Mesenteric fat pad (tissue), 1 donor: ENCODE measurements around the gene BNIP3. TPM values are rescaled to one million over a fixed set of nuclear protein-coding genes. Genes with fewer than 3 reads are reported as not detected.
"Not testable (repeated sequence)": the region's sequence is repeated elsewhere in the genome, so short reads cannot be mapped to it uniquely, and the experiment has no call there.

Experiments used
- DNase-seq: peaks from one replicate; pipeline ENCODE4 v3.0.0-alpha.2; 2020; ENCODE audit warnings: low spot score
- total RNA-seq: library from RNA; stranded (reverse); fragmentation: NEBNext Ultra II Directional; extraction: Animal tissue kit (Norgen Biotek cat#: 25700); gene quantifications from one replicate; pipeline ENCODE4 v1.2.1, GENCODE V29; 2021
- donor health status: DM: yes; HTN: yes; CAD: no.

Gene BNIP3
- total RNA-seq, 1 donor from 2014 or later, result 63.1 TPM

DNA sequence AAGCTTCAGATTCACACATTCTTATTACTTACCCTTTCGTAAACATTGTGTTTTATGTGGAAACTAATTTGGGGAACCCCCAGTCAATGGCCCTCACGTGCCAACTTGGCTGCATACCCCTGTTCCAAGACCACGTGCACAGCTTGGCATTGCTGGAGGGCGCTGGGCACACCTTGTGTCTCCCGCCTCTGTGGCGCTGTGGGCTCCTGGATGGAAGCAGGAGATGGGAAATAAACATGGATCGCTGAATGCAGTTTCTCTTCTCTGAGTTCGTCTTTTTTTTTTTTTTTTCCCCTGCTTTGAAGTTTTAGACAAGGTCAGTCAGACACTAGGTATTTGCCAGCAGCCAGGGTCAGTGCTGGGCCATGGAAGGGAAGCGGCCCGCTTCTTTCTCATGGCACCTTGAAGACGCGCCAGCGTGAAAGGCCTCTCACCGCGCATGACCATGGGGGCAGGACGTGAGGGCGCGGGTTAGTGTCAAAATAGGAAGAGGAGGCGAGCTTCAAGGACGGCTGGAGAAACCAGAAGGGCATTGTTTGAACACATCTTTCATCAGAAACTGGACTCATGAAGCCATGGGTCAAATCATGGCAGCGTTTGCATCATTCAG, 27.3 kb downstream of the BNIP3 start:
- DNase-seq, result no peak

DNA sequence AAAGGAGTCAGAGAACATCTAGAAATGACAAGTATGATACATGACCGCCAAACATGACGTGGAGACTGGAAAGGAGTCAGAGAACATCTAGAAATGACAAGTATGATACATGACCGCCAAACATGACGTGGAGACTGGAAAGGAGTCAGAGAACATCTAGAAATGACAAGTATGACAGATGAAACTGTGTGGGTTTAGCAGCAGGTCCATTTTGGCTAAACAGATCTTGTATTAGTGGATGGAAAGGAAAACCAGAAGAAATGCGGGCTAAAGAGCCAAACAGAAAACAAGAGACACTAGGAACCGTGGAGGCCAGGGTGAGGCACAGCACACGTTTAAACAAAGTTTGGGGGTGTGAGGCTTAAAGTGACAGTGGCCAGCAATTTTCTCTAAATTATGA, 31.8 kb downstream of the BNIP3 start:
- DNase-seq, result not testable (repeated sequence)

DNA sequence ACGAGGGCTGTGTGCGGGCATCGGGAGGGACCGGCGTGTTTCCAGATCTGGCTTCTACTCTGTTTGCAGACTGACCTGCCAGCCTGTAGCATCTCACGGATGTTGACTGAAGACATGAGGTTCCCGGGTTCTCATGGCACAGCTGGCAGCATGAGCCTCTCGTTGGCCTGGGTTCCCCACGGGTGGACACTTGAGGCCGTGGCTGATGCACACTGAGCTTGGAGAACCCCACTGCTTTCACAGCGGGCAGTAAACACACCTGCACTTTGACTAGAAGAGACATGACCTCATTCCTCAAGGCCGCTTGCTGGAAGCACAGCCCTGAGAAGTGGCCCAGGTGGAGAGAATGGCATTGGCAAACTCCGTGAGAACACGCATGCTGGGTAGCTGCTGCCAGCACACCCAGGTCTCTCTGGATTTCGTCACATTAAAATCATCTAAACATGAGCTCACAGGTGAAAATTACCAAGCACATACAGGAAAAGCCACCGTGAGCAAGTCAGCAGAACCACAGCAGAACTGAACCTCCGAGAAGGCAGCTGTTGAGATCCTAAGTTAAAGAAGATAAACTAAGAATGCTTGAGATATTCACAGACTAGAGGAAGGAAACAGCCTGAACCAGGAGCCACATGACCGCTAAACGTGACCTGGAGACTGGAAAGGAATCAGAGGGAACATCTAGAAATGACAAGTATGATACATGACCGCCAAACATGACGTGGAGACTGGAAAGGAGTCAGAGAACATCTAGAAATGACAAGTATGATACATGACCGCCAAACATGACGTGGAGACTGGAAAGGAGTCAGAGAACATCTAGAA, 32.5 kb downstream of the BNIP3 start:
- DNase-seq, result peak; percentile 60

DNA sequence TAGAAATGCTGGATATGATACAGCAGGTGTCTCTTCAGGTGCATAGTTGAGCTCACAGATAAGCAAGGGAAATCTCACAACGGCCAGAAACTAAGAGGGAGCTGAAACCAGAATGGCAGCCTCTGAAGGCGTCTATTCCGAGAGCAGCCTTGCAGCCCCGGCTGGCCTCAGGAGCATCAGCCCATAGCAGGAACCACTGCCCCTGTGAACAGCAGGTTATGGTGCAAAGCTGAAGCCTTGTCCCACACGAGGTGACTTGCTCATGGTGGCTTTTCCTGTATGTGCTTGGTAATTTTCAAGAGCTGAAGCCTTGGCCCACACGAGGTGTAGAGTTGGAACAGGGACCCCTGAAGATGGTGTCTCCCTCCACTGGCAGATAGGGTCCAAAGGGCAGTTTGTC, 33.2 kb downstream of the BNIP3 start:
- DNase-seq, result peak; percentile 49

DNA sequence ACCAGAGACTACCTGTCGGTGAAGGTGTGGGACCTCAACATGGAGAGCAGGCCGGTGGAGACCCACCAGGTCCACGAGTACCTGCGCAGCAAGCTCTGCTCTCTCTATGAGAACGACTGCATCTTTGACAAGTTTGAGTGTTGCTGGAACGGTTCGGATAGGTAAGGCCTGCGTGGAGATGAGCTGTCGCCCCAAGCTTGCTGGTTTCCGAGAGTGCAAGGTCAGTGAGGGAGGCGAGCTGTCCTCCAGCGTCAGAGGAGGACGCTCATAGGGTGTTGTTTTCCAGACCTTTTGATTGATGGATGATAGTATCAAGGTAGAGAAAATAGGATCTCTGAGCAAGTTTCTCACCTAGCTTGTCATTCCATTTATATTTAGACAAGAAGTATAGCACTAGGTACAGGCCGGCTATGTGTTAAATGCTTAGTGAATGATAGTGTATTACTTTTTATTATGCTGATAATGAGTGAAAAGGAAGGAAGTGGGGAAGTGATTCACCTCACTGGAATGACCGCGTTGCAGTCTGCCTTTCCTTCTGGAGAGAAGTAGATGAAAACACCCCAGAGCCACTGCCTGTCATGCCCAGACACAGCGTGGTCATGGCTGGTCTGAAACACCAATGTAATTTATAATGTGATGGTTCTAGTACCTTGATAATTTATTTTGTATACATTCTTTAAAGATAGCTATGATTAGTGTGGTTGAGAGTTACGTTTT, 33.9 kb downstream of the BNIP3 start:
- peak; percentile 82 for DNase-seq

DNA sequence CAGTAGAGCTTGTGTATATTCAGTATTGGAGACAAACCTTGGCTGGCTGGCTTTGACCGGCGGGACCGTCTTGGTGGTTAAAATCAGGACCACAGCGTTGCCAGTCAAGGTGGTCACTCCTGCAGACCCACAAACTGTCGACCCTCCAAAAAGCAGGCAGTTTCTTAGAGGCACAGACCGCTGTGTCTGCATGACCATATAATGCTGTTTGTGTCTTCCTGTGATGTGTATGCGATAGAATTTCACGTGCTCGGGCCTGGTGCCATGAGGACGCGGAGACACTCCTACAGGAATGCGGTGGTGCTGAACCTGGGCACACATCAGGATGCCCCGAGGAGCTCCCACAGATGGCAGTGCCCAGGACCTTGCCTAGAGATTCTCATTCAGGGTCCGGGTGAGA, 34.8 kb downstream of the BNIP3 start:
- DNase-seq, result peak; percentile 69

DNA sequence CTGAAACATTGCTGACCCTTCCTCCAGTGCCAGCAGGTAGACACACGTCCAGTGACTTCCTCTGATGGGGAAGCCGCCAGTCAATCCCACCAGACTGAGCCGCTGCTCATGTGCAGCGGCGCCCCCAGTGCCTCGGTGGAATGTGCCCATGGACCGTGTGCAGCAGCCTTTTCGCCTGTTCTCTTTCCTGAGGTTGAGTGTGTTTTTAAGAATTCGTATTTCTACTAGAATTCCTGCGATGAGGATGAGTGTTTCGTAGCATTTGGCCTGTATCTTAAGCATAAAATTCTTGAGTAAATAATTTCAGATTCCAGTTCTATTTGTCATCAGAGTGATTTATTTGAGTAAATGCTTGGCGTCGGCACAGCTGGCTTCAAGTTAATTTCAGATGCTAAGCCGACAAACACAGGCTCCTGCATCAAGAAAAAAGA, 35.4 kb downstream of the BNIP3 start:
- peak; percentile 28 for DNase-seq

DNA sequence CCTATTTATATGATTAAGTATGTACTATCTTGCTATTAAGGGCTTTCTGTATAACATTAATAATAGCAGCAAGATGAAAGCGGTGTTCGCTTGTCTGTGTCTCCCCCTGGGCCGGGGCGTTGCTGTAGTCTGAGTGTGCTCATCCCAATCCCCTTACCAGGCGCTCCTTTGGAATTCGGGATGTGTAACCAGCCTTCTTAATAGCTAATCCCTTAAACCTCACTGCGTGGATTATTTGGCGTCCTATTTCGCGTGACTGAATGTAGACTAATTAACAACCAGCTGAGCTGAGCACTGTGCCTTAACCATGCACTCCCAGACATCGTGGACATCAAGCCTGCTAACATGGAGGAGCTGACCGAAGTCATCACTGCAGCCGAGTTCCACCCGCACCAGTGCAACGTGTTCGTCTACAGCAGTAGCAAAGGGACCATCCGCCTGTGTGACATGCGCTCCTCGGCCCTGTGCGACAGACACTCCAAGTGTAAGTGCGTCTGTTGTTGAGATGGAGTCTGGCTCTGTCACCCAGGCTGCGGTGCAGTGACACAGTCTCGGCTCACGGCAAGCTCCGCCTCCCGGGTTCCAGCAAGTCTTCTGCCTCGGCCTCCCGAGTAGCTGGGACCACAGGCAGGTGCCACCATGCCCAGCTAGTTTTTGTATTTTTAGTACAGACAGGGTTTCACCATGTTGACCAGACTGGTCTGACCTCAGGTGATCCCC, 36.6 kb downstream of the BNIP3 start:
- DNase-seq, result peak; percentile 87

DNA sequence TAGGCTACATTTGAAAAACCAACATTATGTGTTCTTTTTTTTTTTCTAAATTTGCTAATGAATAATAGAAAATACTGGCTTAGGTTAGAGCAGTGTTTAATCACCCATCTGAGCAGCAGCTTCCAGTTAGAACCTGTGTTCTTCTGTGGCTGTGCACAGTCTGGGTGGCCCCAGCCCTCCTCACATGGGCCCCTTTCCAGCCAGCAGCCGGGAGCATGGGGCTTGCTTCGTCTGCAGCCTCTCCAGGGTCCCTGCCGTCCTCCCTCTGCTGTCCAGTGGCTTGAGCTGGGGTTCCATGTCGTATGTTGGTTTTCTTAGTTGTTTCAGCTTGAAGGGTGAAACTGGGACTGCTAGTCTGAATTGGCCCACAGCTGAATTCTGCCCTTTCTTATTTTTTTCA, 37.3 kb downstream of the BNIP3 start:
- peak; percentile 14 for DNase-seq

DNA sequence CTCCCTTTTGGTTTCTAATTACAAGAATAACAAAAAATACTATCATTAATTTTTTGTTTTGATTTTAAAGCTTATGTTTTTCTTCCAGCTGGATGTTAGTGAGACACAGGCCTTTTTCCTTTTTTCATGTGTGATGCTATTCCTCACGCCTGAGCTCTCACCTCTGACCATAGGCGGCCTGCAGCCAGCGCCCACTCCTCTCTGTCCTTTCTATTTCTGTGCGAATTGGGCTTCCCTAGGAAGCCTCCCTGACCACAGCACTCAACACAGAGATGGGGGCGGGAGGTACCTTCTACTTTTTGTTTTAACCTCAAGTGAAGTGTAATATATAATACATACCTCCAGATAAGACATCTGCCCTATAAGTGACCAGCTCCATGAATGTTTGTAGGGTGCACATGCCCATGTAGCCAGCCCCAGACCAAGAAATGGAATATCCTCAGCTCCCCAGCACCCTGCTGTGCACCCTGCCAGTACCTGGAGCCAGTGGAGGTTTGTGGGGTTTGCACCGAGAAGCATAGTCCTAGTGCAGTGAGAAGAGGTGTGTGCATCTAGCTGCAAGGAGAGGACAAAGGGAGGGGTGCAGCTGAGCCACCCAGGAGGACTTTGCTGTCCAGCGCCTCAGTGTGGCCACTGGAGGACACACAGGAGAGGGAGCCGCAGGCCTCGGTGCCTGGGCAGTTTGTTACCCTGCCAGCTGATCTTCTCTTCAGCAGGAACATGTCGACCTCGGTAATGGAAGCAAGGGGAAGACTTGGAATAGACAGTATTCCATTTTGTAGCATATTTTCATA, 38.5 kb downstream of the BNIP3 start:
- DNase-seq, result peak; percentile 64

DNA sequence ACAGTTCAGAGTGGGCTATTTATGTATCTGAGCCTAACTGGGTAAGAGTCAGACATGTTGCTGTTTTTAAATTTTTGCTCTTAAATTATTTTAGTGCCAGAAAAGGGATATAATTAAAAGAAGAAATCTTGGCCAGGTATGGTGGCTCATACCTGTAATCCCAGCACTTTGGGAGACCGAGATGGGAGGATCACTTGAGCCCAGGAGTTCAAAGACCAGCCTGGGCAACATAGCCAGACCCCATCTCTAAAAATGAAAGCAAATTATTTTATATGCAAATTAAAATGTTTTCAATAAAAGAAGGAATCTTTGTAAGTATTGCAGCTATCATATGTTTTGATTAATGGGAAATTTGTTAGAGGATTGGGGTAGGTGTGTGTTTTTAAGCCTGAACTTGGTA, 39.3 kb downstream of the BNIP3 start:
- DNase-seq, result no peak

DNA sequence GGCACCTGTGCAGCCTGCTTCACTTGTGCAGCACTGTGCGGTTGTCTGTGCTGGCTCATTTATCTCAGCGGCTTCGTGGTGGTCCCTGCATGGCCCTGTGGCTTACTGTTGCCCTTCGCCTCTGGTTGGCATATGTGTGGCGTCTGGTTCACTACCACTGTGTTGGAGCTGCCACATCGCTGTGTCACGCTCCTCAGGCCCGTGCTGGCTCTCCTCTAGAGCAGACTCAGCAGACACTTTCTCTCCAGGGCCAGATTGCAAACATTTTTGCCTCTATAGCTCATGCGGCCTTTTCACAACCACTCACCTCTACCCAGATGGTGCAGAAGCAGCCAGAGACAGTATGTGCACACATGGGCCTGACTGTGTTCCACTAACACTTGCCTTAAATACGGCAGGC, 43.0 kb downstream of the BNIP3 start:
- DNase-seq, result no peak

DNA sequence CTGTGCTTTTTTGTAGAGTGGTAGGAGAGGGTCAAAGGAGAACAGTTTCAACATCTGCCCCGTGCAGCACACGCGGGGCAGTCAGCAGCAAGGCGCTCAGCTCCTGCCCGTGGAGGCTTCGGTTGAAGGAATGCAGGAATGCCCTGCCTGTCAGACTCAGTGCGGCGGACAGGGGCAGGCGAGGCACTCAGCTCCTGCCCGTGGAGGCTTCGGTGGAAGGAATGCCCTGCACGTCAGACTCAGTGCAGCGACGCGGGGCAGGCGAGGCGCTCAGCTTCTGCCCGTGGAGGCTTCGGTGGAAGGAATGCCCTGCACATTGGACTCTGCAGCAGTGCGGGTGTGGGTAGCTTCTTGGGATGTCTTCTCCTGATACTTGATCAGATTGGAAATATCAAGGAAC, 43.9 kb downstream of the BNIP3 start:
- DNase-seq, result no peak

DNA sequence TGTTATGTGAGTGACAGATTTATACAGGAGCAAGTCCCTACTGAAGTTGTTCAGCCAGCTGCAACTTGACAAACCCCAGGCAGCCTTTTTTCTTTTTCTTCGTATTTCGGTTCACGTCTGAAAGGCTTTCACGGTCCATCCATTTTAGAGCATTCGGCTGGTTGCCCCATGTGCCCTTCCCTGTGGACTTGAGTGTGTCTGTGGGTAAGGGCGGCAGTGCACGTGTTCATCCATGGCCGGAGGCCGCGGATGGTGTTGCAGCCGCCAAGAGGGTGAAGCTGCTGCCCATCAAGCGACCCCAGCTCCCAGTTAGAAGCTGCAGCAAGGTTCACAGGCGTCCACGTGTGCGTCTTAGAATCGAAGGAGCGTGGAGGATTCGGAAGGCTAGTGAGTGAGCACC, 45.0 kb downstream of the BNIP3 start:
- DNase-seq, result no peak

DNA sequence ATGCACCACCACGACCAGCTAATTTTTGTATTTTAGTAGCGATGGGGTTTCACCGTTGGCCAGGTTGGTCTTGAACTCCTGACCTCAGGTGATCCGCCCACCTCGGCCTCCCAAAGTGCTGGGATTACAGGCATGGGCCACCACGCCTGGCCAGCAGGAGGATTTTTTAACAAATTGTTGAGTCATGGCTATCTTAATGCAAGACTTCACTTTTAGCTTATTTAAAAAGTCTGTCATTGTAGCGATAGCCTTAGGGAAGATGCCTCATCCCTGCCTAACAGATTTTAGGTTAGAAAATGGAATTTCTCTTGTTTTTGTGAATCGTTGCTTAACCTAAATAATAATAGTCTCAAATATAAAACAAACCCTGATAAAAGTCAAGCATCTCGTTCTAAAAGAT, 45.4 kb downstream of the BNIP3 start:
- no peak for DNase-seq

DNA sequence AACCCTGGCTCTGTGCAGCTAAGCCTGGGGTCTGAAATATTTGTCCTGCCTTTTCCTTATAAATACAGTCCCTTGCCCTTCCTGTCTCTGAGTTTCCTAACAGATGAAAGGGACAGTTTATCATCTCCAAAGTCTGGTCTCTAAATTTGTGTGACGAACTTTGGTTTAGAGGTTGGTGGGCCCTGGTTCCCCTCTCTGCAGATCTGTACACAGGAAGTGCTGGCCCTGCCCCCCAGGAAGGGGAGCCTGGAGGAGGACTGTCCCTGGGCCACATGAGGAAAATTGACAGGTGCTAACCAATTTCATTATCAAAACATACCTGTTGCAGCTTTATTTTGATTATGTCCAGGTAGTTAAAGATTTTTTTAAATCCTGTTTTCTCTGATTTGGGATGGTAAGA, 46.5 kb downstream of the BNIP3 start:
- DNase-seq, result no peak

DNA sequence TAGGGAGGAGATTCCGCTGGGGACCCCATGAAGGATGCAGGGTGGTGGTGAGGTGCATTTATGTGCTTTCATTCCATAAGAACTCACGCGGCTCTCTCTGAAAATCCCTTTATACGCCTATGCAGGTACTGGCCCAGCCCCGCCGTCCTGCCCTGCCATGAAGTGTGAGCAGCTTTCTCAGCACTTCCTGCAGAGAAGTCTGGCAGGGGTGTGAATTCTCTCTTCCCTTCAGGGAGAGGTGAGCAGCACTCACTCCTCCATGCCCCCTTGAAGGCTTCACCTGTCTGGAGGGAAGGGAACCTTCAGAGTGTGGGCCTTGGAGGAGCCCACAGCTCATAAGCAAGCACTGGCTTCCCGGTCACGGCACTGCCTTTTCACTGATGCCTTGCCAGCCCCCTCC, 47.0 kb downstream of the BNIP3 start:
- peak; percentile 69 for DNase-seq

DNA sequence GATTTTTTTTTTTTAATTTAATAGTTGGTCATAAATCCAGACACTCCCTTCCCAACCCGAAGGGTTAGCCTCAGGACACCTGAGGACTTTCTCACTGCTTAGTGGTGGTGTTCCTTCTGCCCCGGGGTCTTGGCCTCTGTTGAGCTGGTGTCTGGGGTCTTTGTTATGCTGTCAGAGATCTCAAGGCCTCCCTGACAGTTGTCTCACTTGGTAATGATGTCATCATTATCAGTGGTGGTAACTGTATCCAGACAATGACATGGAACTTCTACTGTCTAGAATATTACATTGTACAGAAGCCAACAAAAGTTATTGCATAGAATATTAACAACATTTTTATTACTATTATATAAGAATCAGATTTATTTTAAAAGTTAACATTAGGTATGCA, 48.0 kb downstream of the BNIP3 start:
- DNase-seq, result no peak

DNA sequence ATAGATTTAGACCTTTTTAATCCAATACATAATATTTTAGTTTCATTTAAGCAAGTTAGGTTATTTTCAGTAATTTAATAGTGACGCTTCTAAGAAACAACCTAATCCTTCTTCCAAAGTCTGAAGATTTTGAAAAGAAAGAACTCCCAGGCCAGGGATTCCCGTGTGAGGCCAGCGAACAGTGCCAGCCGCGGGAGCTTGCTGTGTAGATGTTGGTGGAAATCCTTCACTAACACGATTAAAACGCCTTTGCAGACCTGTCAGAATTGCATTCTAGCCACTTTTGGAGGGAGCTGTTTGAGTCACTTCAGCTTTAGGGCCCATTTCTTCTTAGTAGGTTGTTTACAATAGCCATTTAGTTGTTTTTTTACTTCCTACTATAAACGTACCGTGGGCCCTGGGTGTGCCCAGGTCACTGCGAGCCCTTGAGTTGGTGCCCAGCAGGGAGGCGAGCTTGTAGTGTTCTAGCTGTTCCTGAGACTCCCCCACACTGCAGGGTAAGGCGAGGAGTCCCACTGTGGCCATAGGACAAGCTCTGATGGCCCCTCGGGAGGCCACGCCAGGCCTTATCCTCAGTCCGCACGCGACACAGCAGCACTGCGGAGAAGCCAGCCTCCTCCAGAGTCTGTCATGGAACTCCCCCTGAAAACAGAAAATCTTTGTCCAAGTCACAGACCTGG, 48.6 kb downstream of the BNIP3 start:
- no peak for DNase-seq

DNA sequence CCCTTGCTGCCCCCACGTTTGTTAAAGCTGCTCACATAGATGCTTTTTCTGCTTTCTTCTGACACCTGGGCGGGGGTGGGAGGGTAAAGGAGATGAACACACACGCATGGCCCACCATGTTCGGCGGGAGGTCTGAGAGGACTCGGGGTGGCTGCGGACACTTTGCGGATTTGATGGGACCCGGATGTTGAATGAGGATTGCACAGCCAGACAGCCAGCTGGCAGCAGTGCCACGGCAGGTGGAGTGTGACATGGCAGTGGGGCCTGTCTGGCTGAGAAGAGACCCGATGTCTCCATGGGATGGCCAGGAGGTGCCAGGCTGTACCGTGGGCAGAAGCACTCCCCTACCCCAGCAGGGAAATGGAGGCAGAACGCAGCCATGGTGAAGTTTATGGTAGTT, 49.7 kb downstream of the BNIP3 start:
- DNase-seq, result peak; percentile 83
